GM12875 (cell line): ENCODE results near the gene MBOAT1.

Source experiments
- H3K4me3 ChIP-seq: one replicate; pipeline ENCODE4 v1.5.1; 2011; ENCODE audit warnings: low read depth, low read length, control low read depth
- CTCF ChIP-seq: IDR thresholded peaks from 2 replicates; pipeline ENCODE4 v1.5.1; 2011; ENCODE audit warnings: low read depth, mild to moderate bottlenecking, control low read depth, inconsistent platforms, low read length, moderate library complexity, borderline replicate concordance; ENCODE audit not compliant: insufficient read depth

MBOAT1 gene

DNA sequence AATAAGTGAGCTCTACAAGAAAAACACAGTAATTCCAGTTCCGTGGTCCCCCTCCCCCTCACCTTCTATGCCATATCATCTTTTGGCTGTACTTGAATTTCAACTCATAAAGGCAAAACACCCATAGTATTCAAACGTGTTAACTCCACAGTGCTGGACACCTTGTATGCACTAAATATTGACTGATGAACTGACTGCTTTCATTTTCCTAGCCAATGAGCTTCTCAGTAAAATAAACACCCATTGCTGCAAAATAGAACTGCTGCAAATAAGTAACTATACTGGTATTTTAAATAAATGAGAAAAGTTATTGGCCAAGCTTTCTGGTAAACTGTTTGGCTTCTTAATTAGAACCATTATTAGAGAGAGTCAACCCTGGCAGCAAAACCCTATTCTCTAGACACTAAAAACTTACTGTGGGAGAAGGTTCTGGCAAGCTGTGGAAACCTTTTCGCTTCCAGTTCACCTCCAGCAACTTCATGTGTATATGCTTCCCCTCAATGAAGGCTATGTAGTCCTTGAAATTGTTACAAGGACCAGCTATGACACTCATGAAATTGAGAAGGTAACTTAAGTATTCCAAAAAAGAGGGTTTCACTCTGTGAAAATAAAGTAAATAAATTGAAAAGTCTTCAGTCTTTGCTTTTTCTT, 86.0 kb downstream of the MBOAT1 start:
- TF ChIP-seq CTCF: no peak
- H3K4me3 ChIP-seq: no peak overlapping the region

GRCh38 chr6:20124545-20124944, 87.7 kb downstream of the MBOAT1 start:
- no peak overlapping the region for H3K4me3 ChIP-seq
- no peak for TF ChIP-seq CTCF

GRCh38 chr6:20119485-20119884, 92.8 kb downstream of the MBOAT1 start:
- H3K4me3 ChIP-seq: no peak overlapping the region
- TF ChIP-seq CTCF: no peak

DNA sequence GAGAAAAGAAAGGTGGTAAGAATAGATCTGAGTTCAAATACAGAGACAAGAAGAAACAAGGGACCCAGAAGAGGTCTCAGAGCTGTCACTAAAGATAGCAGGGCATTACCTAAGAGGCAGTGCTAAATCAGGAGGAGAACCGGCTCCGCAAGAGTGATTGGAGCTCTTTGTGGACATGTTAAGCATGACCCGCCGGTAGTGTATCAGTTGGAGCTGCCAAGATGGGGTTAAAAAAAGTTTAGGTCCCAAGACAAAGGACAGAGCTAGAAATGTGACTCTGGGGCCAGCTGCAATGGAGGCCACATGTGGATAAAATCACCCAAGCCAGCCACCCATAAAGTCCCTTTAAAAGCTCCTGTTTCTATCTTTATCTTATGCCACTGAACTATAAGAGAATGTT, 93.4 kb downstream of the MBOAT1 start:
- no peak overlapping the region for H3K4me3 ChIP-seq
- TF ChIP-seq CTCF: no peak

GRCh38 chr6:20117474-20117873, 94.8 kb downstream of the MBOAT1 start:
- no peak overlapping the region for H3K4me3 ChIP-seq
- TF ChIP-seq CTCF: no peak

DNA sequence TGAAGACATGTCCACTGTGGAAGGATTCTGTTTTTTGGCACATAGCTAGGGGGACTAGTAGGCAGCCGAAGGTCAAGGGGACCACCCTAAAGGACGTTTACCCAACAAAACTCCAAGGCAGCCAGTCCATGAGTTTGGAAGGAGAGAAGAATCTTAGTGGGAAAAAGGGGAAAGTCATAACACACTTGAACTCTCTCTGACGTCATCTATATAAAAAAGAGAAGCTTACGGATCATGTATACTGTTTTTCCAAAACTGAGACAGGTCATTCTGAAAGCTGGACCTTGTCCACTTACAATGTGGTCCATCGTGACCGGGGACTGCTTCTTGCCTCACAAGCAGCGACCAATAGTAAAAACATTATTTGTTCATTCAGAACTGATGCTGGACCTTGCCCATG, 95.5 kb downstream of the MBOAT1 start:
- no peak for TF ChIP-seq CTCF
- H3K4me3 ChIP-seq: no peak overlapping the region

- no peak for TF ChIP-seq CTCF
Observed at GRCh38 chr6:20115246-20115980, 96.9 kb downstream of the MBOAT1 start.

More at GRCh38 chr6:20115246-20115980, 96.9 kb downstream of the MBOAT1 start:
- no peak overlapping the region for H3K4me3 ChIP-seq
